A549 (cell line): ENCODE data around the gene COG5.

Source experiments
- BHLHE40 ChIP-seq: IDR thresholded peaks from 2 replicates; pipeline ENCODE4 v1.6.1; 2012; ENCODE audit warnings: low read depth, low read length, inconsistent platforms
- CHD2 ChIP-seq: fragments of 150-350 bp; IDR thresholded peaks from 2 replicates; pipeline ENCODE4 v1.6.1; 2014; ENCODE audit warnings: low read length; ENCODE audit not compliant: partially characterized antibody
- ESRRA ChIP-seq: fragments of 150-350 bp; IDR thresholded peaks from 2 replicates; pipeline ENCODE4 v1.6.1; 2014; ENCODE audit warnings: mild to moderate bottlenecking, low read length, borderline replicate concordance
- JUN ChIP-seq, 2 experiments: fragments of >200 bp; sonication (Bioruptor Twin); formaldehyde crosslinking; IDR thresholded peaks; 2 replicates in 1 of 2; 3 replicates in 1 of 2; pipeline ENCODE4 v1.6.1; 2016 to 2017
- MAFK ChIP-seq: fragments of 450-650 bp; IDR thresholded peaks from 2 replicates; pipeline ENCODE4 v1.6.1; 2014; ENCODE audit not compliant: partially characterized antibody
- MAX ChIP-seq: IDR thresholded peaks from 2 replicates; pipeline ENCODE4 v1.6.1; 2012
- NFE2L2 ChIP-seq: fragments of 150-350 bp; conservative IDR thresholded peaks from 2 replicates; pipeline ENCODE4 v1.6.1; 2014; ENCODE audit warnings: low read length
- NR3C1 ChIP-seq: fragments of >200 bp; sonication (Bioruptor Twin); formaldehyde crosslinking; IDR thresholded peaks from 3 replicates; pipeline ENCODE4 v1.6.1; 2017
- PHF8 ChIP-seq: fragments of 200-600 bp; sonication (generic); IDR thresholded peaks from 2 replicates; pipeline ENCODE4 v1.6.1; 2016; ENCODE audit warnings: low read depth, mild to moderate bottlenecking, antibody characterized with exemption, moderate library complexity, borderline replicate concordance
- POLR2A ChIP-seq: IDR thresholded peaks from 2 replicates; pipeline ENCODE4 v1.6.1; 2012; ENCODE audit warnings: mild to moderate bottlenecking, low read length
- TF ChIP-seq, protein P1 (sequence below): fragments of >200 bp; sonication (Bioruptor Twin); formaldehyde crosslinking; IDR thresholded peaks from 3 replicates; pipeline ENCODE4 v1.5.1; 2016

GRCh38 chr7:107344799-107345198, 218.9 kb downstream of the COG5 start:
- no peak for TF ChIP-seq ESRRA
- TF ChIP-seq MAX = no peak
- no peak for TF ChIP-seq BHLHE40
- no peak for TF ChIP-seq MAFK
- TF ChIP-seq POLR2A = no peak
- TF ChIP-seq, protein P1, sequence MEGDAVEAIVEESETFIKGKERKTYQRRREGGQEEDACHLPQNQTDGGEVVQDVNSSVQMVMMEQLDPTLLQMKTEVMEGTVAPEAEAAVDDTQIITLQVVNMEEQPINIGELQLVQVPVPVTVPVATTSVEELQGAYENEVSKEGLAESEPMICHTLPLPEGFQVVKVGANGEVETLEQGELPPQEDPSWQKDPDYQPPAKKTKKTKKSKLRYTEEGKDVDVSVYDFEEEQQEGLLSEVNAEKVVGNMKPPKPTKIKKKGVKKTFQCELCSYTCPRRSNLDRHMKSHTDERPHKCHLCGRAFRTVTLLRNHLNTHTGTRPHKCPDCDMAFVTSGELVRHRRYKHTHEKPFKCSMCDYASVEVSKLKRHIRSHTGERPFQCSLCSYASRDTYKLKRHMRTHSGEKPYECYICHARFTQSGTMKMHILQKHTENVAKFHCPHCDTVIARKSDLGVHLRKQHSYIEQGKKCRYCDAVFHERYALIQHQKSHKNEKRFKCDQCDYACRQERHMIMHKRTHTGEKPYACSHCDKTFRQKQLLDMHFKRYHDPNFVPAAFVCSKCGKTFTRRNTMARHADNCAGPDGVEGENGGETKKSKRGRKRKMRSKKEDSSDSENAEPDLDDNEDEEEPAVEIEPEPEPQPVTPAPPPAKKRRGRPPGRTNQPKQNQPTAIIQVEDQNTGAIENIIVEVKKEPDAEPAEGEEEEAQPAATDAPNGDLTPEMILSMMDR = no peak
- no peak for TF ChIP-seq NR3C1
- TF ChIP-seq NFE2L2 = no peak
- no peak for TF ChIP-seq CHD2
- no peak for TF ChIP-seq JUN (IDR thresholded peaks at IDR 0.05)
- TF ChIP-seq PHF8 = no peak
